A549 (cell line): ENCODE data around the gene CALHM1. TPM values are rescaled to one million over a fixed set of nuclear protein-coding genes. Genes with fewer than 3 reads are reported as not detected.
A peak's percentile ranks its signal among the peaks of the same experiment; 100 is the strongest.

Source experiments
- ATAC-seq, 2 experiments: fragments of 200-7000 bp in 1 of 2; fragments of >200 bp in 1 of 2; cut with Nextera tagmentation in 1 of 2; cut with Tn5 transposase in 1 of 2; 3 replicates each; pipeline versions ENCODE4 v1.8.0 to v1.9.1; 2018 to 2020; ENCODE audit warnings: mild to moderate bottlenecking in 1 of 2, moderate library complexity in 1 of 2
- CTCF ChIA-PET: fragments of 300-600 bp; sonication (Branson Sonifier 250); formaldehyde crosslinking; extraction: SDS; loops from one replicate; lab custom pipeline; 2021; ENCODE audit warnings: antibody characterized with exemption, inconsistent platforms; lab: Yijun Ruan, JAX
- POLR2A ChIA-PET: fragments of 350-600 bp; formaldehyde crosslinking; extraction: SDS; loops from one replicate; lab custom pipeline; 2021; ENCODE audit warnings: antibody characterized with exemption, inconsistent platforms; lab: Yijun Ruan, JAX
- DNase-seq, 2 experiments: peaks; one replicate each; pipeline versions ENCODE4 v3.0.0 to v3.0.0-alpha.2; 2011 to 2016; ENCODE audit warnings: low read depth in 1 of 2, low spot score in 1 of 2
- FAIRE-seq: peaks from 2 replicates; lab custom pipeline; 2011; peaks lifted over from hg19 to GRCh38; lab: Jason Lieb, UNC
- H3K27ac ChIP-seq, 2 experiments: fragments of >200 bp; sonication (Bioruptor Twin); formaldehyde crosslinking; 3 replicates each; pipeline ENCODE4 v1.5.1; 2016 to 2017
- H3K4me1 ChIP-seq: fragments of >200 bp; sonication (Bioruptor Twin); formaldehyde crosslinking; 3 replicates; pipeline ENCODE4 v1.6.1; 2016
- H3K4me2 ChIP-seq: fragments of >200 bp; sonication (Bioruptor Twin); formaldehyde crosslinking; 3 replicates; pipeline ENCODE4 v1.6.1; 2016
- H3K4me3 ChIP-seq: fragments of >200 bp; sonication (Bioruptor Twin); formaldehyde crosslinking; 3 replicates; pipeline ENCODE4 v1.5.1; 2016
- H3K9me3 ChIP-seq: fragments of >200 bp; sonication (Bioruptor Twin); formaldehyde crosslinking; 3 replicates; pipeline ENCODE4 v1.6.1; 2016
- CEBPB ChIP-seq, 2 experiments: fragments of >200 bp in 1 of 2; sonication (Bioruptor Twin) in 1 of 2; formaldehyde crosslinking in 1 of 2; IDR thresholded peaks; 2 replicates each; pipeline ENCODE4 v1.6.1; 2012 to 2016
- CHD2 ChIP-seq: fragments of 150-350 bp; IDR thresholded peaks from 2 replicates; pipeline ENCODE4 v1.6.1; 2014; ENCODE audit warnings: low read length; ENCODE audit not compliant: partially characterized antibody
- EHF ChIP-seq: fragments of 250-450 bp; sonication (Bioruptor Pico); IDR thresholded peaks from 2 replicates; pipeline ENCODE4 v1.5.0; 2020; ENCODE audit warnings: mild to moderate bottlenecking
- ESRRA ChIP-seq: fragments of 150-350 bp; IDR thresholded peaks from 2 replicates; pipeline ENCODE4 v1.6.1; 2014; ENCODE audit warnings: mild to moderate bottlenecking, low read length, borderline replicate concordance
- GATA3 ChIP-seq: IDR thresholded peaks from 2 replicates; pipeline ENCODE4 v1.6.1; 2012; ENCODE audit warnings: borderline replicate concordance
- HDAC2 ChIP-seq: fragments of 200-600 bp; sonication (generic); IDR thresholded peaks from 2 replicates; pipeline ENCODE4 v1.6.1; 2016
- HOXB5 ChIP-seq: fragments of 250-450 bp; sonication (Bioruptor Pico); IDR thresholded peaks from 2 replicates; pipeline ENCODE4 v1.5.0; 2020; ENCODE audit warnings: mild to moderate bottlenecking, moderate library complexity
- JUN ChIP-seq, 2 experiments: fragments of >200 bp; sonication (Bioruptor Twin); formaldehyde crosslinking; IDR thresholded peaks; 2 replicates in 1 of 2; 3 replicates in 1 of 2; pipeline ENCODE4 v1.6.1; 2016 to 2017
- NFE2L2 ChIP-seq: fragments of 150-350 bp; conservative IDR thresholded peaks from 2 replicates; pipeline ENCODE4 v1.6.1; 2014; ENCODE audit warnings: low read length
- PHF8 ChIP-seq: fragments of 200-600 bp; sonication (generic); IDR thresholded peaks from 2 replicates; pipeline ENCODE4 v1.6.1; 2016; ENCODE audit warnings: low read depth, mild to moderate bottlenecking, antibody characterized with exemption, moderate library complexity, borderline replicate concordance
- RAD21 ChIP-seq, 2 experiments: fragments of >200 bp in 1 of 2; sonication (Bioruptor Twin) in 1 of 2; formaldehyde crosslinking in 1 of 2; IDR thresholded peaks in 1 of 2; conservative IDR thresholded peaks in 1 of 2; 2 replicates in 1 of 2; 3 replicates in 1 of 2; pipeline ENCODE4 v1.6.1; 2012 to 2018; ENCODE audit warnings: inconsistent platforms in 1 of 2
- RCOR1 ChIP-seq: fragments of 150-350 bp; IDR thresholded peaks from 2 replicates; pipeline ENCODE4 v1.6.1; 2014; ENCODE audit warnings: antibody characterized with exemption, low read length, low read depth
- RNF2 ChIP-seq: fragments of 200-600 bp; sonication (generic); IDR thresholded peaks from 2 replicates; pipeline ENCODE4 v1.6.1; 2016; ENCODE audit warnings: low read depth, mild to moderate bottlenecking, antibody characterized with exemption, moderate library complexity, borderline replicate concordance
- SMC3 ChIP-seq: fragments of >200 bp; sonication (Bioruptor Twin); formaldehyde crosslinking; IDR thresholded peaks from 3 replicates; pipeline ENCODE4 v1.6.1; 2018; ENCODE audit warnings: inconsistent platforms
- ZNF302 ChIP-seq: fragments of 250-450 bp; sonication (Bioruptor Pico); IDR thresholded peaks from 2 replicates; pipeline ENCODE4 v1.9.0; 2021; ENCODE audit warnings: inconsistent platforms, mild to moderate bottlenecking, moderate library complexity
- WGBS: methylation state at CpG from one replicate; pipeline ENCODE4 v1.1.6; 2017; ENCODE audit errors: missing lambda C conversion rate; 5-methylcytosine and 5-hydroxymethylcytosine counted together
- polyA plus RNA-seq, 4 experiments: library from polyadenylated mRNA; depleted of rRNA in 3 of 4; stranded (reverse); fragments of >200 nt; fragmentation: RNase III in 1 of 4; extraction: RNeasy Plus Mini Kit Qiagen cat#74134 plus additional on column Dnase treatment in 1 of 4; gene quantifications; 2 replicates in 3 of 4; 3 replicates in 1 of 4; pipeline ENCODE4 v1.2.3, GENCODE V29; 2011 to 2017
- TF ChIP-seq, protein P1 (sequence below): fragments of >200 bp; sonication (Bioruptor Twin); formaldehyde crosslinking; IDR thresholded peaks from 3 replicates; pipeline ENCODE4 v1.5.1; 2016
- TF ChIP-seq, protein P2 (sequence below): fragments of >200 bp; sonication (Bioruptor Twin); formaldehyde crosslinking; IDR thresholded peaks from 3 replicates; pipeline ENCODE4 v1.6.1; 2016
- TF ChIP-seq, protein P3 (sequence below): fragments of 250-450 bp; sonication (Bioruptor Pico); IDR thresholded peaks from 2 replicates; pipeline ENCODE4 v1.5.0; 2021; ENCODE audit warnings: mild to moderate bottlenecking, moderate library complexity, borderline replicate concordance

Gene CALHM1
- polyA plus RNA-seq, 2 of the 4 experiments (the other 2 are of a cell fraction): not detected

DNA sequence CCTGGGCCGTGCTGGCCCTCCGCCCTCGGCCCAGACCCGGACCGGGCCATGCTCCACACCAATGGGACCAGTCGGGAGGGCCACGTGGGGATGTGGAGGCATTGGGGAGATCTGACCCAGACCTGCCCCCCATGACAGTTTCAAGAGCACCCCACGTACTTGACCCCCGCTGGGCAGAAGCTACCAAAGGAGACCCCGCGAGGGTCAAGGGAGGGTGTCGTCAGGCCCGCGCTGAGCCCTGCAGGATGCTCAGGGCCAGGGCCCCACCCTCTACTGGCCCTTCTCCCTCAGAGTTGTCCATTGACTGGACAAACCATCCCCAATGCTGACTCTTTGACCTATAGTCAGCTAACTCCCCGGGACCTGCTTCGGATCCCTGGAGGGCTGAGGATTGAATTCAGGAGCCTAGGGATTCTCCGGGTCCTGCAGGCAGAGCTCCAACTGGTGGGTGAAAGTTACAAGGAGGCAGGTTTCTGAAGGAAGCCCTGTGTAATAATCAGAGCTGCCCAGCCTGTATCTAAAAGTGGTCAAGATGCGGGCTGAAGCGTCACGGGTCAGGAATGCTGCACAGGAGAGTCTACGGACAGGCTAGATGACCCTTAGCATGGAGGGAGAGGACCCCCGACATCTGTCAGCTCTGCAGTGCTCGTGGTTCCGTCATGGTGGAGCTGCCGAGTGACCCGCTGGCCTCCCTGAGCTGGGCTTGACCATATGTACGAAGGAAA is 6.0 kb downstream of the CALHM1 start:
- no peak for TF ChIP-seq RAD21 (conservative IDR thresholded peaks at IDR 0.05 in 1 of 2, IDR thresholded peaks at IDR 0.05 in 1 of 2)
- TF ChIP-seq, protein P1, sequence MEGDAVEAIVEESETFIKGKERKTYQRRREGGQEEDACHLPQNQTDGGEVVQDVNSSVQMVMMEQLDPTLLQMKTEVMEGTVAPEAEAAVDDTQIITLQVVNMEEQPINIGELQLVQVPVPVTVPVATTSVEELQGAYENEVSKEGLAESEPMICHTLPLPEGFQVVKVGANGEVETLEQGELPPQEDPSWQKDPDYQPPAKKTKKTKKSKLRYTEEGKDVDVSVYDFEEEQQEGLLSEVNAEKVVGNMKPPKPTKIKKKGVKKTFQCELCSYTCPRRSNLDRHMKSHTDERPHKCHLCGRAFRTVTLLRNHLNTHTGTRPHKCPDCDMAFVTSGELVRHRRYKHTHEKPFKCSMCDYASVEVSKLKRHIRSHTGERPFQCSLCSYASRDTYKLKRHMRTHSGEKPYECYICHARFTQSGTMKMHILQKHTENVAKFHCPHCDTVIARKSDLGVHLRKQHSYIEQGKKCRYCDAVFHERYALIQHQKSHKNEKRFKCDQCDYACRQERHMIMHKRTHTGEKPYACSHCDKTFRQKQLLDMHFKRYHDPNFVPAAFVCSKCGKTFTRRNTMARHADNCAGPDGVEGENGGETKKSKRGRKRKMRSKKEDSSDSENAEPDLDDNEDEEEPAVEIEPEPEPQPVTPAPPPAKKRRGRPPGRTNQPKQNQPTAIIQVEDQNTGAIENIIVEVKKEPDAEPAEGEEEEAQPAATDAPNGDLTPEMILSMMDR: no peak
- TF ChIP-seq CEBPB (IDR thresholded peaks at IDR 0.05): no peak
- TF ChIP-seq HDAC2: no peak
- no peak for TF ChIP-seq EHF
- TF ChIP-seq RCOR1: no peak
- TF ChIP-seq HOXB5 (CRISPR knock-in tag): no peak
- TF ChIP-seq, protein P2, sequence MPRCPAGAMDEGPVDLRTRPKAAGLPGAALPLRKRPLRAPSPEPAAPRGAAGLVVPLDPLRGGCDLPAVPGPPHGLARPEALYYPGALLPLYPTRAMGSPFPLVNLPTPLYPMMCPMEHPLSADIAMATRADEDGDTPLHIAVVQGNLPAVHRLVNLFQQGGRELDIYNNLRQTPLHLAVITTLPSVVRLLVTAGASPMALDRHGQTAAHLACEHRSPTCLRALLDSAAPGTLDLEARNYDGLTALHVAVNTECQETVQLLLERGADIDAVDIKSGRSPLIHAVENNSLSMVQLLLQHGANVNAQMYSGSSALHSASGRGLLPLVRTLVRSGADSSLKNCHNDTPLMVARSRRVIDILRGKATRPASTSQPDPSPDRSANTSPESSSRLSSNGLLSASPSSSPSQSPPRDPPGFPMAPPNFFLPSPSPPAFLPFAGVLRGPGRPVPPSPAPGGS: no peak
- no peak for TF ChIP-seq ESRRA
- no peak for TF ChIP-seq PHF8
- no peak for TF ChIP-seq ZNF302
- no peak for TF ChIP-seq SMC3
- no peak for TF ChIP-seq GATA3
- TF ChIP-seq NFE2L2: no peak
- ChIA-PET CTCF (interaction anchor here (0.5 to 1.7 kb wide), 5 partner anchors 29 to 108 kb away, joined by 3 to 6 read pairs (median 3); no protein-coding TSS in a partner anchor), POLR2A (no interaction called here)
- ATAC-seq (peak; percentile 2 to 7; a peak in 3 of 6 replicates), DNase-seq (no peak), FAIRE-seq (no peak)
- no peaks in the 10 kb centered on the region for H3K9me3 ChIP-seq
- peak overlapping the region; percentile 68 for H3K4me2 ChIP-seq
- peak overlapping the region; percentile 62 to 81; a peak in 5 of 6 replicates for H3K27ac ChIP-seq
- WGBS: 51% methylated on average over 21 of the region's 27 CpGs
- peaks cover 18% of the 10 kb centered on the region; the same call in 2 of the 3 replicates for H3K4me1 ChIP-seq
- H3K4me3 ChIP-seq: peak overlapping the region; percentile 42

DNA sequence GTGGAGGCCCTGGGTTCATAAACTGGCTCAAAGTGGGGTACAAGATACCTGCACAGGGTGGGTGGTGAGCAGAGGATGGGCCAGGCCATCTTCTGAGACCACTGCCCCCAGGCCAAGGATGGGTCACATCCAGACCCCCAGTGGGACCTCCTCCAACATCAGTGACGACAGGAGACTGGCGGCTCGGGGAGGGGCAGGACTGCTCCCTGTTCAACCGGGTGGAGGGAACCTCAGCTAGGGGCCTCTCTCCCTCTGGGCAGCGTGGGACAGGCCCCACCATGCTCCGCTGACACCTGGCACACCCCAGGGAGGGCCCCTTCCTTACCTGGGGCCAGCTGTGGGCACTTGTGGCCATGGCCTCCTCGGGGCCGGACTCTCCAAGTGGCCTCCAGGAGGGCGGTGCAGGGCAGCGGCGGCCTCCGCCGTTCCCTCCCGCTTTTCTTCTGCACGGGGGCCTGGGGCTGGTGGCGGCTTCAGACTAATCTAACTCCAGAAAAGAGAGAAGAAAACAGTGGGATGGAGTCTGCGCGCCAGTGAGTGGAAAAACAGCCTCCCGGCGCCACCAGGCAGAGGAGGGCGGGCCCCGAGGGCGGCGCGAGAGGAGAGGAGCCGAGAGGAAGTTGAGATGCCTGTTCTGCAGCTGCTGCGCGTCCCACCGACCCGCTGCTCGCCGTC is 6.7 kb downstream of the CALHM1 start, which contains the start of gene CALHM2:
Gene CALHM2 (minus strand): TSS at position 540 of the 675 bp plus-strand sequence. CDS start 2,429 bp downstream, outside the sequence.
- FAIRE-seq: no peak
- Histone ChIP-seq H3K4me3 (peak within 1 kb of the TSS; percentile 42), H3K27ac (peak within 1 kb of the TSS; percentile 62 to 81), H3K4me1 (peaks cover 18% of the 10 kb centered on the region; the same call in 2 of the 3 replicates), H3K4me2 (peak within 1 kb of the TSS; percentile 68), H3K9me3 (no peaks in the 10 kb centered on the region)
- peak; percentile 31 to 61 for DNase-seq
- WGBS: 24% methylated on average over 21 of the region's 32 CpGs
- CTCF ChIA-PET: interaction anchor here (0.9 to 1.7 kb wide), 3 partner anchors 29 to 35 kb away, joined by 3 to 6 read pairs (median 3); no protein-coding TSS in a partner anchor
- POLR2A ChIA-PET: no interaction called here
- ATAC-seq: peak; percentile 57 to 79
- no peak for TF ChIP-seq RNF2
- 0 out of 5 replicates have a peak, but pooled peaks of 1 of the 2 experiments have one; percentile 40 for TF ChIP-seq JUN (IDR thresholded peaks at IDR 0.05)

DNA sequence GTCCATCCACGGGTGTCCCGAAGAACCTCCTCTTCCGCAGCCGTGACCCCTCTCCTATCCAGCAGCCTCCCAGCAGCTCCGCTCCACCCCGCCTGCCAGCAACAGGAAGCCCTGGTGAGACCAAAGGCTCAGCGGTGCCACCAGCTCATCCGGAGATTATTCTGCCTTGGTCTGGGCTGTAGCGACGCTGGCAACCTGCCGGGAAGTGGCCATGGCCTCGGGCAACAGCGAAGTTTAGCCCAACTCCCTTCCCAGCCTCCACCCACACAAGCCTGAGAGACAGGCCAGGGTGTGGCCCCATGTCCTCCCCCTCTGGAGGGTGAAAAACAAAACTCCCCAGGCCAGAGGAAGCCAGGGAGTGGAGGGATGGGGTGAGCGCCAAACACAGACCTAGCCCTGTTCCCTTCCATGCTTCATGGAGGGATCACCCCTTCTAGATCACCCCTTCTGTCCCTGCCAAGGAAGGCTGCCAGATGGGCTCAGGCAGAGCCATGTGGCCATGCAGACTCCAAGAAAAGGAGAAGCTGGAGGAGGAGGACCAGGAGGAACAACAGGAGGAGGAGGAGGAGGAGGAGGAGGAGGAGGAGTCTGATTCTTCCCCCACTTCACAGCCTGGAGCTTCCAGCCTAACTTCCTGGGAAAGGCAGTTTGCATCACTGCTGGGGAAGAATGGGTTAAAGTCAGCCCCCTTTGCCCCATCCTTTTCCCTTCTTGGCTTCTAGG is 7.4 kb downstream of the CALHM1 start:
- Histone ChIP-seq H3K27ac (peak overlapping the region; percentile 62 to 81), H3K4me3 (peak overlapping the region; percentile 42), H3K9me3 (no peaks in the 10 kb centered on the region), H3K4me1 (peaks cover 18% of the 10 kb centered on the region; the same call in 2 of the 3 replicates), H3K4me2 (peak overlapping the region; percentile 68)
- ATAC-seq (peak; percentile 27 to 38; a peak in 4 of 6 replicates), DNase-seq (peak; percentile 25 to 51), FAIRE-seq (no peak)
- POLR2A ChIA-PET: no interaction called here
- 50% methylated on average over 9 of the region's 14 CpGs for WGBS
- TF ChIP-seq CHD2: no peak
- TF ChIP-seq, protein P3, sequence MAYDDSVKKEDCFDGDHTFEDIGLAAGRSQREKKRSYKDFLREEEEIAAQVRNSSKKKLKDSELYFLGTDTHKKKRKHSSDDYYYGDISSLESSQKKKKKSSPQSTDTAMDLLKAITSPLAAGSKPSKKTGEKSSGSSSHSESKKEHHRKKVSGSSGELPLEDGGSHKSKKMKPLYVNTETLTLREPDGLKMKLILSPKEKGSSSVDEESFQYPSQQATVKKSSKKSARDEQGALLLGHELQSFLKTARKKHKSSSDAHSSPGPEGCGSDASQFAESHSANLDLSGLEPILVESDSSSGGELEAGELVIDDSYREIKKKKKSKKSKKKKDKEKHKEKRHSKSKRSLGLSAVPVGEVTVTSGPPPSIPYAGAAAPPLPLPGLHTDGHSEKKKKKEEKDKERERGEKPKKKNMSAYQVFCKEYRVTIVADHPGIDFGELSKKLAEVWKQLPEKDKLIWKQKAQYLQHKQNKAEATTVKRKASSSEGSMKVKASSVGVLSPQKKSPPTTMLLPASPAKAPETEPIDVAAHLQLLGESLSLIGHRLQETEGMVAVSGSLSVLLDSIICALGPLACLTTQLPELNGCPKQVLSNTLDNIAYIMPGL: no peak
- CTCF ChIA-PET: interaction anchor here (1.2 kb wide), 1 partner anchor 30 kb away, joined by 3 read pairs; no protein-coding TSS in a partner anchor
